Gastroesophageal sphincter (tissue), 4 donors: ENCODE measurements around the gene CYRIA. TPM values are rescaled to one million over a fixed set of nuclear protein-coding genes. Genes with fewer than 3 reads are reported as not detected.

Source experiments
- ATAC-seq: fragments of 150-250 bp; one replicate; pipeline ENCODE4 v1.9.1; 2016; ENCODE audit warnings: mild to moderate bottlenecking, moderate library complexity
- H3K27ac ChIP-seq, 4 donors: fragments of 200-600 bp; sonication (generic) in 3 of 4; 1 replicate in 3 of 4; 2 replicates in 1 of 4; pipeline ENCODE4 v1.5.1; 2016 to 2019
- H3K27me3 ChIP-seq: fragments of 200-600 bp; sonication (generic); one replicate; pipeline ENCODE4 v1.5.1; 2019
- H3K36me3 ChIP-seq, 2 donors: fragments of 200-600 bp; sonication (generic); one replicate each; pipeline ENCODE4 v1.5.1; 2019; ENCODE audit warnings: control low read depth in 1 of 2
- H3K4me1 ChIP-seq, 3 donors: fragments of 200-600 bp; sonication (generic); 1 replicate in 2 of 3; 2 replicates in 1 of 3; pipeline ENCODE4 v1.5.1; 2016 to 2019; ENCODE audit warnings: control low read depth in 2 of 3
- H3K4me3 ChIP-seq, 2 donors: fragments of 200-600 bp; sonication (generic); one replicate each; pipeline ENCODE4 v1.5.1; 2019; ENCODE audit warnings: mild to moderate bottlenecking in 1 of 2, moderate library complexity in 1 of 2
- H3K9me3 ChIP-seq, 3 donors: fragments of 200-600 bp; sonication (generic); one replicate each; pipeline ENCODE4 v1.5.1; 2017 to 2019; ENCODE audit warnings: control low read depth in 2 of 3
- CTCF ChIP-seq, 4 experiments: fragments of 200-600 bp in 2 of 4; fragments of 450-650 bp in 2 of 4; sonication (generic) in 1 of 4; IDR thresholded peaks; one replicate each; pipeline ENCODE4 v1.5.1; 2017 to 2019; ENCODE audit warnings: antibody characterized with exemption in 4 of 4, mild to moderate bottlenecking in 2 of 4, moderate library complexity in 2 of 4
- EP300 ChIP-seq: sonication (generic); formaldehyde crosslinking; IDR thresholded peaks from one replicate; pipeline ENCODE4 v1.6.1; 2017; ENCODE audit warnings: antibody characterized with exemption, mild to moderate bottlenecking
- POLR2A ChIP-seq, 2 donors: fragments of 450-650 bp; IDR thresholded peaks; one replicate each; pipeline ENCODE4 v1.6.1; 2017; ENCODE audit warnings: antibody characterized with exemption in 2 of 2, mild to moderate bottlenecking in 2 of 2, moderate library complexity in 1 of 2
- POLR2AphosphoS5 ChIP-seq: sonication (generic); formaldehyde crosslinking; IDR thresholded peaks from one replicate; pipeline ENCODE4 v1.6.1; 2017; ENCODE audit warnings: antibody characterized with exemption
- WGBS, 2 donors: methylation state at CpG; one replicate each; pipeline ENCODE4 v1.1.5; 2018; ENCODE audit warnings: low coverage in 1 of 2; 5-methylcytosine and 5-hydroxymethylcytosine counted together
- total RNA-seq, 4 donors: library from RNA; depleted of rRNA; stranded (reverse); fragments of >200 nt; gene quantifications; one replicate each; pipeline ENCODE4 v1.1.0, GENCODE V29; 2016

The CYRIA gene
- total RNA-seq, 4 donors from 2014 or later, result 9.3 to 20.7 (median 13.4) TPM

- Histone ChIP-seq H3K4me1 (peaks cover 0 to 30% (median 10%) of the 10 kb centered on the region in 3 donors), H3K27ac (no peak overlapping the region), H3K27me3 (no peaks in the 10 kb centered on the region), H3K36me3 (peaks cover 0 to 16% of the 10 kb centered on the region in 2 donors), H3K4me3 (no peak overlapping the region), H3K9me3 (no peaks in the 10 kb centered on the region)
- ATAC-seq, result no peak
- WGBS, 2 donors, result 62% methylated on average over 5 to 6 of the region's 9 CpGs
- TF ChIP-seq POLR2AphosphoS5 (no peak), CTCF (IDR thresholded peaks at IDR 0.05) (no peak), POLR2A (IDR thresholded peaks at IDR 0.05) (no peak), EP300 (no peak)
Observed at GRCh38 chr2:16640001-16640700, 25.5 kb downstream of the CYRIA start.

- no peak for TF ChIP-seq POLR2AphosphoS5
- peak in 2 of 4 experiments; percentile 31 to 45 for TF ChIP-seq CTCF (IDR thresholded peaks at IDR 0.05)
- peaks cover 0 to 16% of the 10 kb centered on the region in 2 donors for H3K36me3 ChIP-seq
- no peak for ATAC-seq
- no peak overlapping the region for H3K27ac ChIP-seq
- WGBS, 2 donors, result 50 to 54% methylated on average over 2 of the region's 2 CpGs
- H3K27me3 ChIP-seq, result no peaks in the 10 kb centered on the region
- peaks cover 0 to 30% (median 10%) of the 10 kb centered on the region in 3 donors for H3K4me1 ChIP-seq
- no peak overlapping the region for H3K4me3 ChIP-seq
- no peaks in the 10 kb centered on the region for H3K9me3 ChIP-seq
Observed at GRCh38 chr2:16639431-16639830, 26.2 kb downstream of the CYRIA start.

DNA sequence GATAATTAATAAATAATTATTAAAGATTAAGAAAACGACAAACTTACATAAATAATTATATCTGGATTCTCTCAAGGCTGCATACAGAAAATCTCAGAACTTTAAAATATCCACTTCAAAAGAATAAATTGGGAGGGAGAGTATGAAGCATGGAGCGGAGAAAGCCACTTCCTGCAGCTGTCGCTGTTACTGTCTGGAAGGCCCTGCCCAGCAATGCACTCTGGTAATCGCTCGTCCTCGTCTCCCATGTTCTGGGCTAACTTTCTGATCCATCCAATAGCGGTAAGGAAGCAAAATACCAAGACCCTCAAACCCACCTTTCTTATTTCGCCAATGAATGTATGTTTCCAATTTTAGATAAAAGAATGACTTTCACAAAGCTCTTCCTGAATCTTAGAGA is 26.7 kb downstream of the CYRIA start:
- TF ChIP-seq POLR2A (IDR thresholded peaks at IDR 0.05) (no peak), CTCF (IDR thresholded peaks at IDR 0.05) (no peak), EP300 (no peak), POLR2AphosphoS5 (no peak)
- Histone ChIP-seq H3K27me3 (no peaks in the 10 kb centered on the region), H3K4me1 (peaks cover 0 to 32% (median 10%) of the 10 kb centered on the region in 3 donors), H3K9me3 (no peaks in the 10 kb centered on the region), H3K36me3 (peaks cover 0 to 16% of the 10 kb centered on the region in 2 donors), H3K27ac (no peak overlapping the region), H3K4me3 (no peak overlapping the region)
- WGBS, 2 donors, result 64 to 70% methylated on average over 8 of the region's 8 CpGs
- no peak for ATAC-seq

- no peaks in the 10 kb centered on the region for H3K9me3 ChIP-seq
- ATAC-seq, result no peak
- peaks cover 0 to 16% of the 10 kb centered on the region in 2 donors for H3K36me3 ChIP-seq
- peaks cover 0 to 47% (median 13%) of the 10 kb centered on the region in 3 donors for H3K4me1 ChIP-seq
- no peak overlapping the region for H3K4me3 ChIP-seq
- H3K27ac ChIP-seq, result no peak overlapping the region
- TF ChIP-seq POLR2AphosphoS5, result no peak
- TF ChIP-seq POLR2A (IDR thresholded peaks at IDR 0.05), result no peak
- no peak for TF ChIP-seq CTCF (IDR thresholded peaks at IDR 0.05)
- TF ChIP-seq EP300, result no peak
- WGBS, 2 donors, result 90% methylated on average over 1 of the region's 1 CpG; no CpG with 5 or more reads in 1 of the 2 donors
- no peaks in the 10 kb centered on the region for H3K27me3 ChIP-seq
Observed at GRCh38 chr2:16637304-16637703, 28.3 kb downstream of the CYRIA start.
